AG04449 (cell line): ENCODE results near the gene TANGO2.

Source experiments
- CTCF ChIA-PET: fragments of 350-600 bp; formaldehyde crosslinking; extraction: SDS; loops from one replicate; lab custom pipeline; 2021; ENCODE audit warnings: antibody characterized with exemption; lab: Yijun Ruan, JAX
- POLR2A ChIA-PET: fragments of 400-600, 350-600 bp; formaldehyde crosslinking; extraction: SDS; loops from one replicate; lab custom pipeline; 2020; ENCODE audit warnings: antibody characterized with exemption, inconsistent platforms; lab: Yijun Ruan, JAX
- DNase-seq: peaks from one replicate; pipeline ENCODE4 v3.0.0-alpha.2; 2010; ENCODE audit warnings: low read depth, low spot score
- H3K4me3 ChIP-seq: 2 replicates; pipeline ENCODE4 v1.5.1; 2011; ENCODE audit warnings: low read depth, mild to moderate bottlenecking, control low read depth, low read length
- CTCF ChIP-seq: IDR thresholded peaks from one replicate; pipeline ENCODE4 v1.5.1; 2011; ENCODE audit warnings: mild to moderate bottlenecking, moderate library complexity, low read length, control low read depth, inconsistent platforms; ENCODE audit not compliant: insufficient read depth; ENCODE audit errors: missing control alignments

TANGO2 gene

GRCh38 chr22:19994851-19995610 lies 25.9 kb upstream of the TANGO2 start:
- POLR2A ChIA-PET, result interaction anchor here (0.6 kb wide), 1 partner anchor 9 kb away, joined by 3 read pairs; no protein-coding TSS in a partner anchor

GRCh38 chr22:19995611-19996339 lies 25.1 kb upstream of the TANGO2 start:
- no peak for TF ChIP-seq CTCF
- CTCF ChIA-PET, result no interaction called here
- POLR2A ChIA-PET, result interaction anchor here (0.6 kb wide), 1 partner anchor 9 kb away, joined by 3 read pairs; no protein-coding TSS in a partner anchor
- no peak for DNase-seq
- no peak overlapping the region for H3K4me3 ChIP-seq

More at GRCh38 chr22:19994851-19995610, 25.9 kb upstream of the TANGO2 start:
- H3K4me3 ChIP-seq, result no peak overlapping the region
- TF ChIP-seq CTCF, result no peak
- DNase-seq, result no peak
- CTCF ChIA-PET, result no interaction called here

- no peak for TF ChIP-seq CTCF
- ChIA-PET CTCF (interaction anchor here (0.9 to 1.4 kb wide), 2 partner anchors 16 to 19 kb away, joined by 3 read pairs; no protein-coding TSS in a partner anchor), POLR2A (interaction anchor here (0.6 kb wide), 1 partner anchor 47 kb away, joined by 3 read pairs; no protein-coding TSS in a partner anchor)
- no peak overlapping the region for H3K4me3 ChIP-seq
- DNase-seq, result no peak
These were observed 24.1 kb upstream of the TANGO2 start for GRCh38 chr22:19996694-19997384.

GRCh38 chr22:19997561-19998231 lies 23.2 kb upstream of the TANGO2 start:
- no peak for DNase-seq
- no peak for TF ChIP-seq CTCF
- CTCF ChIA-PET, result interaction anchor here (0.5 to 1.4 kb wide), 3 partner anchors 16 to 18 kb away, joined by 3 read pairs; no protein-coding TSS in a partner anchor
- POLR2A ChIA-PET, result interaction anchor here (0.6 kb wide), 1 partner anchor 48 kb away, joined by 3 read pairs; no protein-coding TSS in a partner anchor
- no peak overlapping the region for H3K4me3 ChIP-seq

GRCh38 chr22:19998232-19998951 lies 22.5 kb upstream of the TANGO2 start:
- POLR2A ChIA-PET, result interaction anchor here (0.9 kb wide), 1 partner anchor 10 kb away, joined by 3 read pairs; no protein-coding TSS in a partner anchor
- DNase-seq, result no peak
- no peak for TF ChIP-seq CTCF
- CTCF ChIA-PET, result interaction anchor here (0.5 kb wide), 1 partner anchor 15 kb away, joined by 3 read pairs; no protein-coding TSS in a partner anchor
- H3K4me3 ChIP-seq, result no peak overlapping the region
